Coronary artery (tissue), 2 donors: ENCODE data around the gene TANGO6.

Experiments used
- DNase-seq: peaks from one replicate; pipeline ENCODE4 v3.0.0-alpha.2; 2017; ENCODE audit warnings: low spot score
- H3K27ac ChIP-seq, 2 donors: fragments of 200-600 bp; sonication (generic); one replicate each; pipeline ENCODE4 v1.5.1; 2016 to 2019
- H3K4me3 ChIP-seq: fragments of 200-600 bp; sonication (generic); 2 replicates; pipeline ENCODE4 v1.5.1; 2016; ENCODE audit warnings: mild to moderate bottlenecking, moderate library complexity
- TF ChIP-seq, protein P1 (sequence below): fragments of 200-600 bp; sonication (generic); IDR thresholded peaks from one replicate; pipeline ENCODE4 v1.5.1; 2019; ENCODE audit warnings: antibody characterized with exemption

TANGO6 gene

GRCh38 chr16:68909099-68909733, 65.9 kb downstream of the TANGO6 start:
- Histone ChIP-seq H3K27ac (no peak overlapping the region), H3K4me3 (no peak overlapping the region)
- TF ChIP-seq, protein P1, sequence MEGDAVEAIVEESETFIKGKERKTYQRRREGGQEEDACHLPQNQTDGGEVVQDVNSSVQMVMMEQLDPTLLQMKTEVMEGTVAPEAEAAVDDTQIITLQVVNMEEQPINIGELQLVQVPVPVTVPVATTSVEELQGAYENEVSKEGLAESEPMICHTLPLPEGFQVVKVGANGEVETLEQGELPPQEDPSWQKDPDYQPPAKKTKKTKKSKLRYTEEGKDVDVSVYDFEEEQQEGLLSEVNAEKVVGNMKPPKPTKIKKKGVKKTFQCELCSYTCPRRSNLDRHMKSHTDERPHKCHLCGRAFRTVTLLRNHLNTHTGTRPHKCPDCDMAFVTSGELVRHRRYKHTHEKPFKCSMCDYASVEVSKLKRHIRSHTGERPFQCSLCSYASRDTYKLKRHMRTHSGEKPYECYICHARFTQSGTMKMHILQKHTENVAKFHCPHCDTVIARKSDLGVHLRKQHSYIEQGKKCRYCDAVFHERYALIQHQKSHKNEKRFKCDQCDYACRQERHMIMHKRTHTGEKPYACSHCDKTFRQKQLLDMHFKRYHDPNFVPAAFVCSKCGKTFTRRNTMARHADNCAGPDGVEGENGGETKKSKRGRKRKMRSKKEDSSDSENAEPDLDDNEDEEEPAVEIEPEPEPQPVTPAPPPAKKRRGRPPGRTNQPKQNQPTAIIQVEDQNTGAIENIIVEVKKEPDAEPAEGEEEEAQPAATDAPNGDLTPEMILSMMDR = no peak
- no peak for DNase-seq

- no peak for DNase-seq
- H3K4me3 ChIP-seq = no peak overlapping the region
- H3K27ac ChIP-seq = no peak overlapping the region
- TF ChIP-seq, protein P1 = no peak
These were observed 66.7 kb downstream of the TANGO6 start for GRCh38 chr16:68910051-68910450.

GRCh38 chr16:68915589-68915988, 72.3 kb downstream of the TANGO6 start:
- TF ChIP-seq, protein P1 = no peak
- Histone ChIP-seq H3K4me3 (no peak overlapping the region), H3K27ac (no peak overlapping the region)
- no peak for DNase-seq

DNA sequence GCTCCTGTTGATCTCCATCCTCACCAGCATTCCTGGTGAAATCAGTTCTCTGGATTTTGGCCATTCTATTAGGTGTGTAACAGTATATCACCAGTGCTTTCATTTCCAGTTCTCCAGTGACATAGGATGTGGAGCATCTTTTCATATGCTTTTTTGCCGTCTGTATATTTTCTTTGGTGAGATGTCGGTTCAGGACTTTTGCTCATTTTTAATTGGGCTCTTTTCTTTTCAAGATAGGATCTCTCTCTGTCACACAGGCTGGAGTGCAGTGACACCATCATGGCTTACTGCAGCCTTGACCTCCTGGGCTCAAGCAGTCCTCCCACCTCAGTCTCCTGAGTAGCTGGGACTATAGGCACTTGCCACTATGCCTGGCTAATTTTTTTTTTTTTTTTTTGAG, 74.2 kb downstream of the TANGO6 start:
- Histone ChIP-seq H3K4me3 (no peak overlapping the region), H3K27ac (no peak overlapping the region)
- TF ChIP-seq, protein P1 = no peak
- no peak for DNase-seq

DNA sequence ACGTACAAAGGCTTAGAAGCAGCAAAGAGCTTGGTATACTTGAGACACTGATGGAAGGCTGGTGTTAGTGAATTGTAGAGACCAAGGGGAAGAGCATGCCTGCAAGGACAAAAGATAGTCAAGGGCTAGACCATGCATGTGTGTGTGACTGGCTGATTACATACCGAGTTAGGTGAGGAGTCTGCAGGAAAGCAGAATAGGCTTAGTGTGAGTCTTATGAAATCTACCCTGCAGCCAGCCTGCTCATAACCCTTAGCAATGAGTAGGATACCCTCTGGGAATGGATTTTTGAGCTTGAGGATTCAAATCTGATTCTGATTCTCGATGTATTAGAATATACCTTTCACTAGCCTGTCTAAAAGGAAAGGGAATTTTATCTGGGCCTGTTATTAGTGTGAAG, 77.0 kb downstream of the TANGO6 start:
- Histone ChIP-seq H3K27ac (no peak overlapping the region), H3K4me3 (no peak overlapping the region)
- no peak for DNase-seq
- TF ChIP-seq, protein P1 = no peak

DNA sequence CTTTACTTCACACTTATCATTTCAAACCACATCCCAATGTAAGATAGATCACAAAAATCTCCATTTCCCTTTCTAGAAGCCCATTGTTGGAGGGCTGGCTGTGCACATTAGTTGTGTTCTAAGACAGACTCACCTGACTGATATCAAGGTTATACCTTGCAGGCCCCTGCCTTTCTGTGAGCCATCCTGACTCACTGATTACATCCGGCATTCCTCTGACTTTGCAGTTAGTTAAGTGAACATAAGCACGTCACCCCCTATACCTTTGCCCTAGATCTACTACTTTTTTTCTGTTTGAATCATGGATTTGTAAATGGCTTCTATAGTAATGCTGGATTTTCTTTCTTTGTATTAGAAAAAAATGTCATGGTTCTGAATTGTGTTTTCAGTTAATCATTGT, 78.3 kb downstream of the TANGO6 start:
- Histone ChIP-seq H3K27ac (no peak overlapping the region), H3K4me3 (no peak overlapping the region)
- TF ChIP-seq, protein P1 = no peak
- no peak for DNase-seq

DNA sequence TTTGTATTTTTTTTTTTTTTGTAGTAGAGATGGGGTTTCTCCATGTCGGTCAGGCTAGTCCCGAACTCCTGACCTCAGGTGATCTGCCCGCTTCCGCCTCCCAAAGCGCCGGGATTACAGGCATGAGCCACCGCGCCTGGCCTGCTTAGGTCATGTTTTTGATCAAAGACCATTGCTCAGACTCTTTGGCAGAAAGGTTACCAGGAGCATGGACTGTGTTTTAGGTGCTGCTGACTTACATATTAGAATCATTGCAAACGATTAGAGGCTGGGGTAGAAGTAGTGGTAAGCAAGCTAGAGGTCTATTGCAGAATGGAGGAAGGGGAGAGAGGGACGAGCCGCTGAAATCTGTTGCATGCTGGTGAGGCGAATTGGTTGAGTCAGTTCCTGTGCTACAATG, 79.8 kb downstream of the TANGO6 start:
- Histone ChIP-seq H3K27ac (no peak overlapping the region), H3K4me3 (no peak overlapping the region)
- TF ChIP-seq, protein P1 = no peak
- no peak for DNase-seq
